Effector CD4-positive, alpha-beta T cell (primary cell): ENCODE data around the gene ISG20.

Source experiments
- DNase-seq: peaks from one replicate; pipeline ENCODE4 v3.0.0-alpha.2; 2020
- total RNA-seq: gene quantifications from one replicate; lab custom pipeline; 2026; lab: John Stamatoyannopoulos, UW

The ISG20 gene
- 115 reads per million, percentile 85 among the genes with 10 or more reads in this experiment for total RNA-seq

- peak; percentile 97 for DNase-seq
Observed at GRCh38 chr15:88638626-88639372, at the start of gene ISG20. Gene ISG20 (plus strand): TSS chr15:88639016. CDS start chr15:88639367, 351 bp downstream.

DNA sequence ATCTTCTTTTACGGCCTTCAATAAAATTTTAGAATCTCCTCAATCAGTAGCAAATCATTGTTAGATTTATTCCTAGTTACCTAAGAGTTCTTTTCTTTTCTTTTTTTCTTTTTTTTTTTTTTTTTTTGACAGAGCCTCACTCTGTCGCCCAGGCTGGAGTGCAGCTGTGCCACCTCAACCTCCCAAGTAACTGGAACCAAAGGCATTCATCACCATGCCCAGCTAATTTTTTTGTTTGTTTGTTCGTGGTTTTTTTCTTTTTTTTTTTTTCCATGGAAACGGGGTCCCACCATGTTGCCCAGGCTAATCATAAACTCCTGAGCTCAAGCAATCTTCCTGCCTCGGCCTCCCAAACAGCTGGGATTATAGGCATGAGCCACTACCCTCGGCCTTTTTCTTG is 48.1 kb upstream of the ISG20 start:
- no peak for DNase-seq

GRCh38 chr15:88591384-88591783 is 47.4 kb upstream of the ISG20 start:
- no peak for DNase-seq

- DNase-seq, result no peak
Observed at GRCh38 chr15:88603885-88604284, 34.9 kb upstream of the ISG20 start.

DNA sequence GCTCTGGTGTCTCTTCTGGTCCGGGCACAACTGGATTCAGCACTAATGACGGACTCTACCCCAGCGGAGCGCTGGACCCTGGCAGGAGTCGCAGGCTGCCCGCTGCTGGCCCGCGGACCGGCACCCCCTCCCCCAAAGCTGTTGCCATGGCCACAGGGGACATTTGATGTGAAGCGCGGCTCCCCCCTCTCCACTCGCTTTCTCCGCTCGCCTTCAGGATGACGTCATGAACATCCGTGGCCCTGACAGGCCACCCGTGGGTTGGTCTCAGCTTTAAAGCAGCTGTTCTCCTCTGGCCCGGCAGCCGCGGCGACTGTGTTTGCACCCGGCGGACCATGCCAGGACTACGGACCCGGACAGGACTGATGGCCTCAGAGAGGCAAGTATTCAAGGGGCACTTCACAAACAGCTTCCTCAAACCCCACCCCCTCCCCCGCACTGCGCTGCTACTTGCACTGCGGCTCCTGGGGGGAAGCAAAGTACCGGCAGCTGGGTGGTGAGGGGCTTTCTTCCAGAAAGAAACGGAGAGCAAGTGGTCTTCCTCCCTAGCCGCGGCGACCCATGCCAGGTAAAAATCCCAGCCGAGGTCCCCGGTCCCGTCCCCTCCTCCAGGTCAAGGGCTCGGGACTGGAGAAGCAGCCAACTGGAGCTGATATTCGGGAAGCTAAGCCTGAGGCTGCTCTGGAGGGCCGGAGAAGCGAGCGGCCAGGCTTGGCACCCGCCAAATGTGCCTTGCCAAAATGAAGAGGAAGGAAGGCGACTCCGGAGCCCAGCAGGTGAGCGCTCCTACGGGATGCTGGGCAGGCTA is 34.2 kb upstream of the ISG20 start:
- DNase-seq, result no peak

DNA sequence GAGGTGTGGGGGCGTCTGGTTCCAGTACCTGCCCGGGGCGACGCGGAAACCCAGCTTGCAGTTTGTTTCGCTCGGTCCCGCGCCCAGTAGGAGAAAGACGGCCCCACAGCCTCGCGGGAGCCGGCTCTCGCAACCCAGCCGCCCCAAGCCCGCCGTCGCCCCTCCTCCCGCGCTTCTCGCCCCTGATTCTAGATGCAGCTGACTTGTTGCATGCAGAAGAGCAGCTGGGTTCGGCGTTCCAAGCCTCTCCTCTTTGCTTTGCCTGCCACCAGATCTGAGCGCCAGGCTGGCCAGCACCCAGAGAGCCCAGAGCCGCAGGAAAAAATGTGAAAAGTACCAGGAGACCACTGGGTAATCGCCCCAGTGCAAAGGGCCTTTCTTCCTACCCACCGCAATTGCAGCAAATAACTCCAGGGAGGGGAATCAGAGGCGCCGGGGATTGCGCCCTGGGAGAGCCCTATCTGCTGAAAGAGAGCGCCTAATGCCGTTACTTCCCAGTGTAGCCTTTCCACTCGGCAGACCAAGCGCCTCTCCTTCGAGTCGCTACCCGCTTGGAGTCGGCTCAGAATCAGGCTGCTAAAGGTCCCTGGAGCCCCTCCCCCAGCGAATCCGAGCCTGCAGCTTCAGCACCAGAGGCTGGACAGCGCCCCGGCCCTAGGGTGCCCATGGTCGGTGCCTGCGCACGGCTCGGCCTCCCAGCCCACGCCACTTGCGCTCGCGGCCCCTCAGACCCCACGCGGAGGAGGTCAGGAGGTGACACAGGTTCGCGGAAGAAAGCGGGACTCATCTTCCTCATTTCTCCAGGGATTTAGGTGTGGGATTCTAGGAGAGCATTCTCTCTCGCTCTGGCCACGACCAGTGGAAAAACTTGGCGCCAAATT is 33.4 kb upstream of the ISG20 start:
- peak; percentile 35 for DNase-seq

GRCh38 chr15:88606070-88606794 is 32.6 kb upstream of the ISG20 start:
- DNase-seq, result no peak

DNA sequence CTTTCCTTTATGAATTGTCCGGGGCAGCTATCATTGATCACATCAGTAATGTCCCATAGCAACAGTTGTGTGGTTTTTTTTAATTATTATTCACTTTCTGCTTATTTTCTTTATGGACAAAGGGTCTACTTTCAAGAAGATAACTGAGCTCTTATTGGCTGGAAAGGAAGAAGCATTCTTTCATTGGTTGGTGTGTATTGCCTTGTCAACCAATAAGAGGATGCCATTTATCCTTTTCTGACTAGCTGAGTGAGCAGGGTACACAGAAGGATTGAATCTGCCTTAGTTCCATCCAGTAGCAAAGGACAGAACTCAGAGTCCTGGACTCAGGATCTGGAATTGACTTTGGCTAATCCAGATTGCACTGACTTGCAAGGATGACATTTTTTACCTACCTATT is 30.9 kb upstream of the ISG20 start:
- DNase-seq, result no peak

DNA sequence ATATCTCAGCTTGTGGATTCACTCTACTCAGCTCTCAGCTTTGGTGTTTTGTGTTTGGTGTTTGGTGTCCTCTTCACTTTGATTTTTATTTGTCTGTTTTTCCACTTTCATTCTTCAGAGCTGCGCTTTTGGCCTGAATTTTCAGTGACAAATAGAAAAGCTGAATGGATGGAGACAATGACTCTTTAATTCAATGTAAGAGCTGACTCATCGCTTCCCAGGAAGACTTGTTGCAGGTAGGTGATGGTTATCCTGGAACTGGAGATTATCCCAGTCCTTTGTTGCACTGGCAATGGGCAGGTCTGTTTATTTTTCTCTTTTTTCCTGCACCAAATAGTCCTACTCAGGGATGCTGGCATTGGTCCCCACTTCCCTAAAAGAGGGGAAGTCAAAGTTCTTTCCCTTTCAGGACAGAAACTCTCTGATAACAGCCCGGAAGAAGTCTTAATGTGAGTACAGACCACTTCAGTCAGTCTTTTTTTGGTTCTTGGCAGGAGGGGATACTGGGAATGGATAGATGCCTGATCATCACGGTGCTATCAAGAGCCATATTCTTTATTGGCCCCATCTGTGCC is 30.1 kb upstream of the ISG20 start:
- no peak for DNase-seq

- DNase-seq, result no peak
Observed at GRCh38 chr15:88609344-88610090, 29.3 kb upstream of the ISG20 start.

DNA sequence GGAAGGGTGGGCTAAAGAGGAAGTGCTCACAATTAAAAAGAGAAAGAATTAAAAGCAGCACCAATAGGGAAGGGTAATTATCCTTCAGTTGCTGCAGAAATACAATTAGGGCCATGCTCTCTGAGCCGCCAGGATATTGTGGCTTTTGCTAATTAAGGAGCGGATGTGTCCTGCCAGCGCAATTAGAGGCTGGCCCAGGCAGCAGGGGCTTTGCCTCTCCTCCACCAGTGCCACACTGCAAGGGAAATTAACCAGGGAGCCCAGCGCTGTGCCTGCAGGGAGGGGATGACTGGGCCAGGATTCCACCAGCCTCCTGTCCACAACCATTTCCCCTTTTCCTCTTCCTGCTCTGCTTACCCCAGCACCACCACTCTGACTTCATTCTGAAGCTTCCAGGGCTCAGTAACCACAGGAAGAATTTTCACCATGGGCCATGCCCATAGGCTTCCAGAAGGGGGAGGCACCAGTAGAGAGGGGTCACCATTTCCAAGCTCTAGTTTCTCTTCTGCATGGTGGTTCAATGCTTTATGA is 28.1 kb upstream of the ISG20 start:
- DNase-seq, result no peak

GRCh38 chr15:88612186-88612796 is 26.5 kb upstream of the ISG20 start:
- DNase-seq, result no peak

- no peak for DNase-seq
Observed at GRCh38 chr15:88613074-88613944, 25.5 kb upstream of the ISG20 start.

DNA sequence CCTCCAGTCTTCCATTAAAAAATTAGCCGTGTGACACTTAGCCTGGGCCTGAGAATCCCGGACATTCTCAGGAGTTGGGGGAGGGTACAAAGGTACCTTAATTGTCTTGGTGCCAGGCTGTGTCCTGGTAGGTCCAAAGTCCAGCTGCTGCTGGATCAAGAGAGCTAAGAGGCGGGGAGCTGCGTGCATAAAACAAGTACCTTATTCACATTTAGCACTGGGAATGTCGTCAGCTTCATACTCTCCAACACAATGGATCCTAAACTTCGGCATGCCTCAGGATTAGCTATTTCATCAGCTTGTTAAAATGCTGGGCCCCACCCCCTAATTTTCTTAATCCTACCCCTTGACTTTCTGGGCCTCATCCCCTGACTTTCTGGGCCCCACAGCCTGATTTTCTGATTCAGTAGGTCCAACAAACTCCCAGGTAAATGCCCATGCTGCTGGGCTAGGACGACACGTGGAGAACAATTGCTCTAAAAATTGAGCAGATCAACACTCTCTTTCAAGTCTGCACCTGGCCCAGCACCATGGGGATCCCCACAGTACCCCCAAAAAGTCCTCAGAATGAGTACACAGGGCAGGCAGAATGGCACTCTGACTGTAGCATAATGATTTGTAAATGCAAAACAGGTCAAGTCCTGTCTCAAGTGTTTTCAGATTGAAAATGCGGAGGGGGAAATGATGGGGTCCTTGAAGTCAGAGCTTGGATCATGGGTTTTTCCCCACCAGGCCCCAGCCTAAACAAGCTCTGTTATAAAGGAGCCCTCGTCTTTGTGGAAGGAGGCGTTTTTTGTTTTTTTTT is 23.3 kb upstream of the ISG20 start:
- DNase-seq, result no peak

- DNase-seq, result no peak
Observed at GRCh38 chr15:88616240-88616639, 22.6 kb upstream of the ISG20 start.

DNA sequence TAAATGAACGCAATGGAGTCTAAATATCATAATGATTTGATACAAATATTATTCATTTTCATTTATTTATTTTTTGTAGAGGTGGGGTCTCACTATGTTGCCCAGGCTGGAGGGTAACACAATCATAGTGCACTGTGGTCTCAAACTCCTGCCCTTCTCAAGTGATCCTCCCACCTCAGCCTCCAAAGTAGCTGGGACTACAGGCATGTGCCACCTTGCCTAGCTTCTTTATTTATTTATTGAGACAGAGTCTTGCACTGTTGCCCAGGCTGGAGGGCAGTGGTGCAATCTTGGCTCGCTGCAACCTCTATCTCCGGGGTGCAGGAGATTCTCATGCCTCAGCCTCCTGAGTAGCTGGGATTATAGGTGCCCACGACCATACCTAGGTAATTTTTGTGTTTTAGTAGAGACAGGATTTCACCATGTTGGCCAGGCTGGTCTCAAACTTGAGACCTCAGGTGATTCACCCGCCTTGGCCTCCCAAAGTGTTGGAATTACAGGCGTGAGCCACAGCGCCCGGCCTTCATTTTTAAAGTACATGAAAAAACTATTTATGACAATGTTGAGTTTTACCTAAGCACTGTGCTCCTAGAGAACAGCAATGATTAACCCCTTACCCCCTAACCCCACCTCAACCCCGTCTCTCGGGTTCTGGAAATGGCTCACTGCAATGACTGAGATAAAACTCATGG is 21.6 kb upstream of the ISG20 start:
- no peak for DNase-seq

GRCh38 chr15:88617790-88618189 is 21.0 kb upstream of the ISG20 start:
- DNase-seq, result no peak

GRCh38 chr15:88618686-88619085 is 20.1 kb upstream of the ISG20 start:
- no peak for DNase-seq
